Ishikawa (cell line): ENCODE measurements around the gene MGLL.

ENCODE experiments used
- CREB1 ChIP-seq: IDR thresholded peaks from 2 replicates; pipeline ENCODE4 v1.6.1; 2012; ENCODE audit warnings: low read depth
- EGR1 ChIP-seq: IDR thresholded peaks from 2 replicates; pipeline ENCODE4 v1.6.1; 2012
- EP300 ChIP-seq: IDR thresholded peaks from 2 replicates; pipeline ENCODE4 v1.6.1; 2012; ENCODE audit warnings: borderline replicate concordance
- REST ChIP-seq: IDR thresholded peaks from 2 replicates; pipeline ENCODE4 v1.6.1; 2012; ENCODE audit warnings: low read depth, mild to moderate bottlenecking
- TAF1 ChIP-seq: IDR thresholded peaks from 2 replicates; pipeline ENCODE4 v1.6.1; 2012; ENCODE audit warnings: low read depth, mild to moderate bottlenecking

DNA sequence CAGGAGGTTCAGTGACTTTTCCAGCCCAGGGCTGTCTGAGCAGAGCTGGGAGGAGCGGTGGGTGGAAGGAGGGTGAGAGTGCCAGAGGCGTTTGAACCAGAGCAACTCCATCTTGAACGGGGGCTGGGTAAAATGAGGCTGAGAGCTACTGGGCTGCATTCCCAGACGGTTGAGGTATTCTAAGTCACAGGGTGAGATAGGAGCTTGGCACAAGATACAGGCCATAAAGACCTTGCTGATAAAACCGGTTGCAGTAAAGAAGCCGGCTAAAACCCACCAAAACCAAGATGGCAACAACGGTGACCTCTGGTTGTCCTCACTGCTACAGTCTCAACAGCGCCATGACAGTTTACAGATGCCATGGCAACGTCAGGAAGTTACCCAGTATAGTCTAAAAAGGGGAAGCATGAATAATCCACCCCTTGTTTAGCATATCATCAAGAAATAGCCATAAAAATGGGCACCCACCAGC, 89.4 kb downstream of the MGLL start:
- TF ChIP-seq REST (no peak), TAF1 (no peak), EP300 (no peak), CREB1 (no peak), EGR1 (no peak)
